Measurements from ENCODE around the gene REG3A. TPM values are rescaled to one million over a fixed set of nuclear protein-coding genes. Genes with fewer than 3 reads are reported as not detected.

The REG3A gene
- total RNA-seq, 1 donor from 2014 or later = 4.0 TPM

DNA sequence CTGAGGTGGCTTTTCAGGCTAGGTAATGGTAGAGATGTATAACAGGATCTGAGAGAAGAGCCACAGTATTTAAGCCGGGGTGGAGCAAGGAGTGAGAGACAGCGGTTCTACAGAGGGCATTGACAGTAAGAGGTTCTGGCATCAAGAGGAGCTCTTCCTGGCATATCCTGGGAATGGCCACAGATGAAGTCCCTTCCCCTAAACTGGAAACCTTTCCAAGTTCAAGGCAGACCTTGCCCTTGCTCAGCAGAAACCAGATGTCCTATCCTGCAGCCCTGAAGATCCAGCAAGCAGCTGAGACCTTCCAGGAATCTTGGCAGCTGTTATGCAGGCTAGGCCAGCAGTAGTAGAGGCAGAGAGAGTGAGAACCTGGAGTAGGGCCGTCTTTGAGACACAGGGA is 21.2 kb downstream of the REG3A start:
- no peak overlapping the region for H3K27ac Mint-ChIP-seq
- no peaks in the 10 kb centered on the region for H3K36me3 Mint-ChIP-seq
- no peak for TF ChIP-seq CTCF (conservative IDR thresholded peaks at IDR 0.05)

DNA sequence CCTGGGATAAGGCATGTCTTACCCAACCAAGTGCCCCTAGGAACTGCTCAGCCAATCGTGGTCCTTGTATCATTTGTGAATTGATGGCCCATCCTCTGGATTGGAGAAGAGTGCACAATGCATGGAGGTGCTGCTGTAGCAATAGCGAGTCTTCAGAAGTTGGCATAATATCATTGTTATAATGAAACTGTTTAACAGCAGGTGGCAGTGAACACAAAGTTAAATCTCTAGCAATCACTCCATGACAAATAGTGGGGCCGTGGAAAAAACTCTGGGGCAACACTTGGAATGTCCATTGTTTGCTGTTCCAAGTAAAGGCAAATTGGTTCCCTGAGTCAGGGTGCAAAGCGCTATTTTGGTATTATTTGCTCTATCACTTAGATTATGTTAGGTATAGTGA is 27.9 kb downstream of the REG3A start:
- no peaks in the 10 kb centered on the region for H3K9me3 Mint-ChIP-seq
- H3K27me3 Mint-ChIP-seq = no peaks in the 10 kb centered on the region
- H3K4me1 Mint-ChIP-seq (ENCODE audit: unreplicated experiment) = peaks cover 10% of the 10 kb centered on the region
- no peak for TF ChIP-seq CTCF (conservative IDR thresholded peaks at IDR 0.05)
- H3K36me3 Mint-ChIP-seq = no peaks in the 10 kb centered on the region
- no peak overlapping the region for H3K27ac Mint-ChIP-seq
- DNase-seq (ENCODE audit: extremely low spot score, unreplicated experiment) = no peak
- no peak overlapping the region for H3K4me3 Mint-ChIP-seq

More for the DNA sequence above, 21.2 kb downstream of the REG3A start:
- no peaks in the 10 kb centered on the region for H3K4me1 Mint-ChIP-seq (ENCODE audit: unreplicated experiment)
- no peak overlapping the region for H3K4me3 Mint-ChIP-seq
- DNase-seq (ENCODE audit: extremely low spot score, unreplicated experiment) = no peak
- H3K27me3 Mint-ChIP-seq = peaks cover 3% of the 10 kb centered on the region
- H3K9me3 Mint-ChIP-seq = no peaks in the 10 kb centered on the region

- H3K27me3 Mint-ChIP-seq = no peaks in the 10 kb centered on the region
These were observed 29.7 kb downstream of the REG3A start for GRCh38 chr2:79129804-79130203.

DNA sequence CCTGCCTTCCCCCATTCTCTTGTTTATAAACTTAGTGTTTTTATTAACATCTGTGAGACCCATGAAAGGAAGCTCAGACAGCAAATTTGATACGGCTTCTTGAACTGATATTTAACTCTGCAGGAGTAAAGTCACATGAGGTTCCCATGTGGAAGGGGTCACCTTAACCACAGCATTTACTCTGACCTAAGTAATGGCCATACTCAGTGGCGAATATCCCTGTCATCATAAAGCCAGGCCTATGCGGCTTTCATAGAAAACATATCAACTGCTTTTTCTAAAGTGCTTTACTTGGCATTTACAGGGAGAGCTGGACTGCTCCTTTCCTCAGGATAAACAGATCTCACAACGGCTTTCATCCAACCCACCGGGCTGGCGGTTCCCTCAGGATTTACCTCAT is 30.3 kb downstream of the REG3A start:
- H3K27ac Mint-ChIP-seq = no peak overlapping the region
- TF ChIP-seq CTCF (conservative IDR thresholded peaks at IDR 0.05) = no peak
- H3K9me3 Mint-ChIP-seq = no peaks in the 10 kb centered on the region
- no peak overlapping the region for H3K4me3 Mint-ChIP-seq
- H3K4me1 Mint-ChIP-seq (ENCODE audit: unreplicated experiment) = peaks cover 10% of the 10 kb centered on the region
- H3K36me3 Mint-ChIP-seq = no peaks in the 10 kb centered on the region
- H3K27me3 Mint-ChIP-seq = no peaks in the 10 kb centered on the region
- no peak for DNase-seq (ENCODE audit: extremely low spot score, unreplicated experiment)

More at GRCh38 chr2:79129804-79130203, 29.7 kb downstream of the REG3A start:
- no peaks in the 10 kb centered on the region for H3K9me3 Mint-ChIP-seq
- no peak for TF ChIP-seq CTCF (conservative IDR thresholded peaks at IDR 0.05)
- no peaks in the 10 kb centered on the region for H3K36me3 Mint-ChIP-seq
- H3K4me1 Mint-ChIP-seq (ENCODE audit: unreplicated experiment) = peaks cover 10% of the 10 kb centered on the region
- no peak overlapping the region for H3K4me3 Mint-ChIP-seq
- DNase-seq (ENCODE audit: extremely low spot score, unreplicated experiment) = no peak
- H3K27ac Mint-ChIP-seq = no peak overlapping the region

GRCh38 chr2:79128406-79128805 is 31.1 kb downstream of the REG3A start:
- Mint-ChIP-seq H3K36me3 (no peaks in the 10 kb centered on the region), H3K9me3 (no peaks in the 10 kb centered on the region), H3K27ac (no peak overlapping the region), H3K27me3 (no peaks in the 10 kb centered on the region), H3K4me1 (ENCODE audit: unreplicated experiment) (peaks cover 10% of the 10 kb centered on the region), H3K4me3 (no peak overlapping the region)
- DNase-seq (ENCODE audit: extremely low spot score, unreplicated experiment) = no peak
- no peak for TF ChIP-seq CTCF (conservative IDR thresholded peaks at IDR 0.05)

- peaks cover 10% of the 10 kb centered on the region for H3K4me1 Mint-ChIP-seq (ENCODE audit: unreplicated experiment)
- no peak overlapping the region for H3K4me3 Mint-ChIP-seq
- H3K27ac Mint-ChIP-seq = no peak overlapping the region
- no peak for DNase-seq (ENCODE audit: extremely low spot score, unreplicated experiment)
- H3K9me3 Mint-ChIP-seq = no peaks in the 10 kb centered on the region
- H3K27me3 Mint-ChIP-seq = no peaks in the 10 kb centered on the region
- TF ChIP-seq CTCF (conservative IDR thresholded peaks at IDR 0.05) = no peak
- no peaks in the 10 kb centered on the region for H3K36me3 Mint-ChIP-seq
These were observed 33.9 kb downstream of the REG3A start for GRCh38 chr2:79125721-79125985.

All from type B pancreatic cell (in vitro differentiated cells).